CMK (cell line): ENCODE results near the gene ARL14.

Source experiments
- DNase-seq: peaks from one replicate; pipeline ENCODE4 v3.0.0-alpha.2; 2010; ENCODE audit warnings: low read depth

The ARL14 gene

DNA sequence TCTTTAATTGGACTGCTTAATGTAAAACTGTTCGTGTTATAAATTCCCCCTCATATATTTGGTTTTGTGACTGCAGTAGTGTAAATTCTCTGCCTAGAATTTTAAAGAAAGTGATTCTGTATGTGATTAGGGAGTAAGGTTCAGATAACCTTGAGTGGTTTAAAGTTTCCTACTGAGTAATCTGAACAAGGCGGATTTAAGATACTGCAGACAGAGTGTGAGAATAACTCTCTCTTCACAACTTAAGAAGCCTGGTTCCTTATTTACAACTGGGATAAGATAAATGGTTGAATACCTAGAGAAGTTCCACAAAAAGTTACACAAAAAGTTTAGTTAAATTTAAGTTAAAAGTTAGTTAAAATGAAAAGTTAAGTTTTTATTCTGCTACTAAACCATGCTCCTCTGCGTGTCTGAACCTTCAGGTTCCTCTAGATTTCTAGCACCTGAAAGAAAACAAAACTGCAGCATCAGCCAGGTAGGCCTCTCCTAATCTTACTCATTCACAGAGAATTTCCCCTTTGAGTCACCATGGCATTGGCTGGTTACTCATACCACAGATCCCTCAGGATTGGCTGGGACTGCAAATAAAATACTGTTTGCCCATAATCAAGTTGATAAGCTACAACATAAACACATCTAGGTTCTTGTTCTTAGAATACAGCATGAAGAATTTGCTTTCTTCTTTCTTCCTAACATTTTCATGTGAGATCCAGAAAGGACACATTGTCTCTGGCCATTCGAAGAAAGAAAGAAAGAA, at the start of gene ARL14:
TSS of gene ARL14 (plus strand) at position 614 of the 757 bp plus-strand sequence. CDS start 187 bp downstream, outside the sequence.
- DNase-seq: no peak

GRCh38 chr3:160629491-160629890, 47.5 kb upstream of the ARL14 start:
- DNase-seq: no peak

DNA sequence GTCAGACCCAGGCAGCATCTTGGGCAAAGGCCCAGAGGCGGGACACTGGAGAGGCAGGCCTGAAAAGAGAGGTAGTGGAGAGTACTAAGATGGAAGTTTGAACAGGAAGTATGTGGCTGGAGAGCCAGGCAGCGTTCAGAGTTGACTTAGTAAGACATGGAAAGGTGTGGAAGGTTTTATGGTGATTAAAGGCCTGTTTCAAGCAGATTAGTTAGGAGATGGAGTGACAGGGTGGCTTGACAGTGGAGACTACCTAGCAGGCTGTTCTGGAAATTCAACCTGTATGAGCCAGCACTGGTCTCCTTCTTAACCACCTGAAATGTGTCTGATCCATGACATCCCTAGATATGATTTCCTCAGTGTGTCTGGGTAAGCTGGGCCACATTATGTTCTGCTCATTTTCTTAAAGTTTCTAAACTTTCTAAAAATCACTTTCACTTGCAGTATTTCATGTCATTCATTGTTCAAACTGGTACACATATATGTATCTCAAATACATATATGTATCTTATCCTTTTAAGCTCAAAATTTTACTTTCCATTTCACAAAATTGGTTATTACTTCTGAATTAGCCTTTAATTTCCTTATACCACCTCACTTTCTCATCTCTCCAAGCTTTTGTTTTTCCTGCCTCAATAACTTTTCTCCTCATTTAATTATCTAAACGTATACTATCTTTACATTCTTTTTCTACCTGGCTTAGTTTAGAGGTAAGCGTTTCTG, 43.4 kb upstream of the ARL14 start:
- DNase-seq: no peak

DNA sequence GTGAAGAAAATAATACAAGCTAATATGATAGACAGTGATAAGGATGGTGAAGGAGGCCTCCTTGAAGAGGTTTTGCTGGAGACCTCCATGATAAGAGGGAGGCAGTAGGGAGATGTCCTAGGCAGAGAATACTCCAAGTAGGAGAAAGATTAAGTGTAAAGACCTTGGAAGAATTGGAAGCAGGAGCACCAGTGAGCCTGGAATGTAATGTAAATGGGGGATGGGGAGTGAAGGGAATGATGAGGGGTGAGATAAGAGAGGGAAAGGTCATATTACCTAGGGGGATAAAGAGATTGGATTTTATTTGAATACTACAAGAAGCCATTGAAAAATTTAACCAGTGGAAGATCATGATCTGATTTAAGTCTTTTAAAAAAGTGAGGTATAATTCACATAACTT, 41.7 kb upstream of the ARL14 start:
- no peak for DNase-seq

GRCh38 chr3:160637086-160637485, 39.9 kb upstream of the ARL14 start:
- DNase-seq: no peak

DNA sequence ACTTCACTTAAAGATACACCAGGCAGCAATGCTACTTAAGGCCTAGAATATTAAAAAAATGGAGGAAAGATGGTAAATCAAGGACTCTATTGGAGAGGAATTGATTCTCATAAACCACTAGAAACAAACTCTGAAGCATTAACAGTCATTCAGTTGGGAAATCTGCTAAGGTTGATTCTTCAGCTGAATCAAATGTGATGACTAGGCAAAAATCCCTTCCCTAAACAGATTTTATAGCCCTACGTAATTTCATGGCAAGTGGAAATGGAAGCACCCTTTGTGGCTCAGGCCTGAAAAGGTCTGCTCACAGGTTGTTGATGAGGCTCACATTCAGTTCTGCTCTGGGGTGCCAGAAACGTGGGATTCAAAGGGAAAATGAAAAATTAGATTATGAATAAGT, 38.8 kb upstream of the ARL14 start:
- no peak for DNase-seq

DNA sequence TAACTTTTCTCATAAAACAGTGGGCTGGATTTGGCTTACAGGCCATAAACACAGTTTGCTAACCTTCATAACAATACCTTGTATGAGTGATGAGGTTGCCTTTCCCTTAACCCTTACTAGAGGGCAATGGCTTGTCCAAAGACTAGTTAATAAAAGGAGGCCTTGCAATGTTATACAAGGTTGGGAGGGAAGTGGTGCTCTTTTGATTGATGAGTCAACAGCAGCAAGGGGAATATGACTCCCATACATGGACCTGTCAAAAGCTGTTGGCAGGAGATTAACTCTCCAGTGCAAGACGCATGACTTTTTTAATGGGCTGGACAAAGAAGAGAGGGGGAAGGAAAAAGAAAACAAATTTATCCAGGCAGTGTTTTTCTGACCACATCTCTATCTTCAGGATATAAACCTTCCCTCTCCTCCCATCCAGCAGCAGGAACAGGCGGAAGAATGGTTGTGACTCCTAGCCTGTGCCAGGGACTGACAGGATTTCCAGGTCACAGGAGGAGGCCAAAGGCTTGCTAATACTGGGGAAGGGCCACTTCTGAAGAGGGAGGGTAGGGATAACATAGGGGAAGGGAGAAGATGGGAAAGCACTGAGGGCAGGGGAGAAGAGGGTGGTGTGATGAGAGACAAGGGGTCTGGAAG, 35.2 kb upstream of the ARL14 start:
- DNase-seq: no peak

- no peak for DNase-seq
Measured at GRCh38 chr3:160643994-160644393, 33.0 kb upstream of the ARL14 start.

- DNase-seq: no peak
Measured at GRCh38 chr3:160644491-160644890, 32.5 kb upstream of the ARL14 start.

DNA sequence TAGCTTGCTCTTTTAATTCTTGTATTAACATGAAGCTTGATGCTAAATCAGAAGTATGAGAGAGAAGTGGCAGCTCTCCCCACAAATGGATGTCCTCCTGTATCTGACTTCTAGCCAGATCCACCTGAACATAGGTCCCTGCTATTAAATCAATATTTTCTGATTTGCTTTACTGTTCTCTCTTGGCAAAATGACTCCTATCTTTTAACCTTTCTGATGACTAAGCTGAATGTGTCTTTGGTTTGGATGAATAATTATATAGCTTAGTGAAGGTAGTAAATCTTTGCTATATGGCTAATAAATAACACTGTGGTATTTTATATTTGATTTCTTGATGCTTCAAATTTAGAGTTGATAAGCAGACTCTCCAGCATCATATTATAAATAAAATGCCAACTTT, 28.3 kb upstream of the ARL14 start:
- DNase-seq: no peak

DNA sequence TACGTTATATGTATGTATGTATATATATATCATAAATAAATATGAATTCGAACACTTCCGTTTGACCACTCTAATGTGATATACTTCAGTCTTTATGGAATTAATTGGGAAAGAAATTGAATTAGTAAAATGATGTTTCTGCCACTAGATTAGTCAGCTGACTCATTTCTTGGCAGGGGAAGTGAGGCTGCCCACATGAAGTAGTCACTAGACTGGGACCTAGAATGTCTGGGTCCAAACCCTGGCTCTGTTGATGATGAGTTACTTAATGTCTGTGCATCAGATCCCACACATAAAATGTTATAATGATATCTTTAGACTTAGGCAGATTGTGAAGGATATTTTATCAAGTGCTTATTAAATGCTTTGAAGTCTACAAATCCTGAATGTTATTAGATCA, 27.4 kb upstream of the ARL14 start:
- DNase-seq: no peak

DNA sequence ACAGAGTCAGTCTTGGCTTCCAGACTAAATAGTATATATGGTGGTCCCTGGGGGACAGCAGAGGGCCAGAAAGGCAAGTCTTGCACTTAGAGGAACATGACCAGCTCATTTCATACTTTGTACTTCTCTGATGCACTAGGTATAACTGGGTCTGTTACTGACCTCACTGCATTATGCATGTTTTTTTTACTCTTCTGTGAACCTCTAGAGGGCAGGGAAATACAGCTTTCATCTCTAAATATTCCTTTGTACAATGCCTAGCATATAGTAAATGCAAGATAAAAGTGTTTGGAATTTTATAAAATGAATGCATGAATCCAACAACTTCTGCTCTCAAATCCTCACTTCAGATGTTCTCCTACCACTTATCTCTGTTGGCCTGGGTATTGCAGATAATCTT, 23.4 kb upstream of the ARL14 start:
- DNase-seq: no peak

GRCh38 chr3:160660902-160661301, 16.1 kb upstream of the ARL14 start:
- DNase-seq: no peak

DNA sequence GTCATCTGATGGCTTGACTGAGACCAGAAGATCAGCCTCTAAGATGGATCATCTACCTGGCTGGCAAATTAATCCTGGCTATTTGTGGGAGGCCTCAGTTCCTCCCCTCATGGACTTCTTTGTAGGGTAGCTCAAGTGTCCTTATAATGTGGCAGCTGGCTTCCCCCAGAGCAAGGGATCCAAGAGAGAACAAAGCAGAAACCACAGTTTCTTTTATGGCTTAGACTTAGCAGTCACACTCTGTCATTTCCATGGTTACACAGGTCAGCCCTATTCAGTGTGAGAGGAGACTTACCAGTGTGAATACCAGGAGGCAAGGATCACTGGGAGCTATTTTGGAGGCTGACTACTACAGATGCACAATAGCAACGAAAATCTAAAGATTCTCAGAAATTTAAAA, 15.3 kb upstream of the ARL14 start:
- no peak for DNase-seq

- no peak for DNase-seq
Measured at GRCh38 chr3:160665231-160665630, 11.7 kb upstream of the ARL14 start.

GRCh38 chr3:160665784-160666526, 11.0 kb upstream of the ARL14 start:
- no peak for DNase-seq

DNA sequence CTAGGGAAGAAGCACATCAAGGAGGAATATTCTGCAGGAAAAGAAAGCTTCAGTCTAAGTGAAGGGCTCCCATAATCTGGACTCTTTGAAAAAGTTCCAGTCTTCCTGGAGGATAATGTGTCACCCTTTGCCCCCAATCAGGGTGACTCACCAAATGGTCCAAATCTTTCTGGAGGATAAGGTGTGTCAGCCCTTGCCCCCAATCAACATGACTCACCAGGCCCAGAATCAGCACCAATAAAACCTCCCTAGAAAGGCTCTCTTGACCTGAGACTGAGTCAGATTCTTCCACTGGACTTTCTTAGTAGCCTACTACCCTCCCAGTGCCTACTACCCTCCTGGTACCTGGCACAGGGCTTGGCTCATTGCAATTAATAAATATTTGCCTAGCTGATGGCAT, 9.5 kb upstream of the ARL14 start:
- no peak for DNase-seq

GRCh38 chr3:160668454-160668853, 8.5 kb upstream of the ARL14 start:
- no peak for DNase-seq

DNA sequence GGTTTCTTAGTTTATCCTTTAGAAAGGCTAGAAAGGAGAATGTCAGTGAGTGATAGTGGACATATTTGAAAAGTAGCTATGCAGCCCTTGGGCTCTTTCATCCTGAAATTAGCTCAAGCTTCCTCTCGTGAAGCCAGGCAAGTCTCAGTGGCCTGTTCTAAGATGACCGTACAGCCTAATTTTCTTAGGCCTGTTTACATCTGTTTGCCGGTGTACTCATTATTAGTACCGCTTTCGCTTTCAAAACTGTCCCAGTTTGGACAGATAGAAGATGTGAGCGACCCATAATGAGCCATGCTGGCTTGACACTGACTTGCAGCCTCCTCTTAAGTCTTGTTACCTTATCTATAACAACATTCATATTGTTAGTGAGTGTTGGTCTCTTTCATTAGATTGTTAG, 5.7 kb upstream of the ARL14 start:
- DNase-seq: no peak

GRCh38 chr3:160671995-160672394, 5.0 kb upstream of the ARL14 start:
- DNase-seq: no peak

- DNase-seq: no peak
Measured at GRCh38 chr3:160673188-160673587, 3.8 kb upstream of the ARL14 start.

- DNase-seq: no peak
Measured at GRCh38 chr3:160675566-160676124, 1.3 kb upstream of the ARL14 start.
